Mucosa of rectum (tissue), 2 donors: Measurements from ENCODE around the gene PLXDC2.

ENCODE experiments used
- H3K27ac ChIP-seq, 2 donors: one replicate each; pipeline ENCODE4 v1.7.0; 2013; ENCODE audit warnings: inconsistent platforms in 2 of 2, low read depth in 2 of 2, low read length in 2 of 2
- H3K27me3 ChIP-seq, 2 donors: one replicate each; pipeline ENCODE4 v1.7.0; 2013; ENCODE audit warnings: low read length in 2 of 2; ENCODE audit not compliant: control insufficient read depth in 2 of 2, insufficient read depth in 2 of 2
- H3K36me3 ChIP-seq, 2 donors: one replicate each; pipeline ENCODE4 v1.7.0; 2013; ENCODE audit warnings: low read length in 2 of 2; ENCODE audit not compliant: control insufficient read depth in 2 of 2, insufficient read depth in 2 of 2
- H3K4me1 ChIP-seq, 2 donors: one replicate each; pipeline ENCODE4 v1.7.0; 2013; ENCODE audit warnings: low read length in 2 of 2, mild to moderate bottlenecking in 1 of 2; ENCODE audit not compliant: control insufficient read depth in 2 of 2, insufficient read depth in 2 of 2
- H3K4me3 ChIP-seq, 2 donors: one replicate each; pipeline ENCODE4 v1.7.0; 2013; ENCODE audit warnings: low read length in 2 of 2
- H3K9ac ChIP-seq, 2 donors: one replicate each; pipeline ENCODE4 v1.7.0; 2013; ENCODE audit warnings: low read length in 2 of 2, low read depth in 1 of 2, mild to moderate bottlenecking in 1 of 2
- H3K9me3 ChIP-seq, 2 donors: one replicate each; pipeline ENCODE4 v1.7.0; 2013; ENCODE audit warnings: low read length in 2 of 2; ENCODE audit not compliant: control insufficient read depth in 2 of 2
- donor health status: healthy.
- donor health status: Normal muscosa, but diverticular disease.

Gene PLXDC2

DNA sequence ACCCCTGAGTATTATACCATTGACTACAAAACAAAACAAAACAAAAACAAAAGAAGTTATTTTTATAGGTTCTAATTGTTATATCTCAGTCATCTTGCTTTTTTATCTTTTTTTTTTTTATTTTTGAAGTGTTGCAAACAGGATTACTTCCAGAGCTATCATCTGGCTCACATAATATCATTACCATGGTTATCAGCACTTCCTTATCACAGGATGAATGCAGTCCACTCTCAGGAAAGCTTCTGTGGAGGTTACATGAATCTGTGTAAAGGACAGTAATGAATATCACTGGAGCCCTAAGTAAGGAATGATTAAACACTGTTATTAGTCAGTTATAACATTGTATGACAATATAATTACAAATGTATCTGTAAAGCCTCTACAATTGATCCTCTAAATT is 451.5 kb downstream of the PLXDC2 start:
- Histone ChIP-seq H3K4me1 (no peaks in the 10 kb centered on the region), H3K4me3 (no peak overlapping the region), H3K27ac (no peak overlapping the region), H3K9ac (no peak overlapping the region), H3K27me3 (no peaks in the 10 kb centered on the region), H3K9me3 (no peaks in the 10 kb centered on the region), H3K36me3 (no peaks in the 10 kb centered on the region)

DNA sequence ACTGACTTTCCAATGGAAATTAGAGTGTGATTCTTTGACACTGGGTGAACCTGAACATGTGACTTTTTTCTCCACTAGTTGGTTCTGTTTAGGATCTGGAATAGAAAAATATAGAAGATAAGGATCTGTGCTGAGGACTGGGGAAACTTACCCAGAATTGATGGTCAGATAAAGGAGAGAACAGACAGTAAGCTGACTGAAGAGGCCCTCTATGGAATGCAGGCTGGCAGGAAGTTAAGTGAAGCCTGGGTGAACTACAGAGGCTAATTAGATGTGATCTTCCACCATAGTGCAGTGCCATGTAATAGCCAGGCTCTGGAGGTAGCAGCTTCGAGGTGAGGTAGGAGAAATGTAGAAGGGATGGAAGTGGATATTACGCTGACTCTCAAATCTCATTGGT is 455.3 kb downstream of the PLXDC2 start:
- no peaks in the 10 kb centered on the region for H3K27me3 ChIP-seq
- no peaks in the 10 kb centered on the region for H3K9me3 ChIP-seq
- H3K4me3 ChIP-seq = no peak overlapping the region
- H3K36me3 ChIP-seq = no peaks in the 10 kb centered on the region
- no peak overlapping the region for H3K9ac ChIP-seq
- no peak overlapping the region for H3K27ac ChIP-seq
- no peaks in the 10 kb centered on the region for H3K4me1 ChIP-seq

DNA sequence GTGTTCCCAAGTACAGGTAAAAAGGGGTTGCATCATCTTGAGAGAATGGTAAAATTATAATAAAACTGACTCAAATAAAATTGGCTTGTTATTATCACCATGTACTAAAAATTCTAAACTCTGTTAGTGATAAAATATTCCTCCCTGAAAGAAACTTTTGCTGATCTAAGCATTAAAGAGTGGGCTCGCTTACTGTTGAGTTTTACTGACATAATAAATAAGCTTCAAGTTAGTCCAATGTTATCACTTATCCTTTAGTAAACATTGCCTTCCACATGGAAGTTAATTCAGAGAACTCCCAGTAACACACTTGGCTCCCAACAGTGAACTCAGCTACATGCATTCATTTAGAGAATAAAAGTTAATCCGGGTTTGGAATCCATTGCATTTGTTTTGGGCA is 456.4 kb downstream of the PLXDC2 start:
- H3K27me3 ChIP-seq = no peaks in the 10 kb centered on the region
- H3K9me3 ChIP-seq = no peaks in the 10 kb centered on the region
- no peak overlapping the region for H3K27ac ChIP-seq
- H3K4me3 ChIP-seq = no peak overlapping the region
- H3K36me3 ChIP-seq = no peaks in the 10 kb centered on the region
- H3K9ac ChIP-seq = no peak overlapping the region
- H3K4me1 ChIP-seq = no peaks in the 10 kb centered on the region

DNA sequence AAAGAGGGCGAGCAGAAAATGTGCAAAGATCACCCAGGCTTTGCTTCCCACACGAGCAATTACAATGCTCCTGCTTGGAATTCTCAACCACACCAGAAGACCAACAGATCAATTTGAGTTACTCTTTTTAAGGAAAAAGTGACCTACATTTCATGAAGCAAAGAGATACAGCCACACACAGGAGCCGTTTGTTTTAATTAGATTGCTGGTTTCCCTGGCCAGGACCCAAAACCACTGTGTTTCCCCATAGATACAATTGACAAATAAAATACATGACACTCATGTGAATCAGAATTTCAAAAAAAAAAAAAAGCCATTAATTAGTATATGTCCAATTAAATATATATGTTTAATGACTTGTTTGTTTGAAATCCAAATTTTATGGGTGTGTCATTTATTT is 458.3 kb downstream of the PLXDC2 start:
- no peaks in the 10 kb centered on the region for H3K4me1 ChIP-seq
- H3K36me3 ChIP-seq = no peaks in the 10 kb centered on the region
- H3K27me3 ChIP-seq = no peaks in the 10 kb centered on the region
- H3K9me3 ChIP-seq = no peaks in the 10 kb centered on the region
- H3K27ac ChIP-seq = no peak overlapping the region
- no peak overlapping the region for H3K4me3 ChIP-seq
- no peak overlapping the region for H3K9ac ChIP-seq

DNA sequence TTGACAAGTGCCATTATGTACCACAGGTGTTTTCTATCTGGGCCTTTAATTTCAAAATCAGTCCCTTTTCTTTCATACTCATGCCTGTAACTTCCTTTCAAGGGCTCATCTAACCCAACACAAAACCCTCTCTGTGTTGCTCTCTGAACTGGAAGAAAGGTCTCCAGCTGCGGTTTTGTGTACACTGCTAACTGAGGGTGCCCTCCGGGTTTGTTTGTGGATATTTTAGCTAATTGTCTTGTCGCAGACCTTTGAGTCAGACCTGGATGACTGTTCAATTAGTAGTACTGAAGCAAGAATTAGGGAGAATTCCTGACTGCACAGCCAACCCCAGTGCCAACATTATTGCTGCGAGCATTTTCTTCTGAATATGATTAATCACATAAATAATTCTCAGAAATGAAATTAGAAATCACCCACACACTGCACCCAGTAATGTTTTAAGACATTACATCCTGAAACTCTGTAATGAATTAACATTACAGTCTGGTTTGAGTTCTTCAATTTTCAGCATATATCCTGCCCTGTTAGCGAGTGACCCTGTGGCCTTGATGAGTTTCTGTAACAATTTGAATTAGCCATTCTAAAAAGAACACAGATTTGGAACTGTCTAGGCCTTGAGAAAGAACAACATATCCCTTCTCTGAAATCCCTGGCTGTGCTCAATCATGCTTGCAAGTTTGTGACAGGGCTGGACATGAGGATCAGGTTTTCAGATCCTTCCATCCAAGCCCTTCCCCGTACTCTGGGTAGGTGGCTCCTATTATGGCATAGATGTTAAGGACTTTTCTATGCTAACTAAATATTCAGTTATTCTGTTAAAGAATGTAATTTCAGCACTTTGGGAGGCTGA is 460.1 kb downstream of the PLXDC2 start:
- Histone ChIP-seq H3K27ac (no peak overlapping the region), H3K4me3 (no peak overlapping the region), H3K36me3 (peaks cover 0 to 2% of the 10 kb centered on the region in 2 donors), H3K27me3 (no peaks in the 10 kb centered on the region), H3K9me3 (no peaks in the 10 kb centered on the region), H3K4me1 (no peaks in the 10 kb centered on the region), H3K9ac (no peak overlapping the region)

DNA sequence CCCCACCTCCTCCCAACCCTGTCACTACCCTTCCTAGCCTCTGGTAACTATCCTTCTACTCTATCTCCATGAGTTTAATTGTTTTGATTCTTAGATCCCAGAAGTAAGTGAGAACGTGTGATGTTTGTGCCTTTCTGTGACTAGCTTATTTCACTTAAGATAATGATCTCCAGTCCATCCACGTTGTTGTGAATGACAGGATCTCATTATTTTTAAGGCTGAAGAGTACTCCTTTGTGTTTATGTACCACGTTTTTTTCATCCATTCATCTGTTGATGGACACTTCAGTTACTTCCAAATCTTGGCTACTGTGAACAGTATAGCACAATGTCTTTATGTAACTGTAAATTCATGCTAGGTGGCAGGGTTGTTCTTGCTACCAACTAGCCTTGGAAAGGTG is 461.6 kb downstream of the PLXDC2 start:
- no peaks in the 10 kb centered on the region for H3K27me3 ChIP-seq
- no peaks in the 10 kb centered on the region for H3K9me3 ChIP-seq
- no peak overlapping the region for H3K9ac ChIP-seq
- H3K27ac ChIP-seq = no peak overlapping the region
- peaks cover 0 to 2% of the 10 kb centered on the region in 2 donors for H3K36me3 ChIP-seq
- no peaks in the 10 kb centered on the region for H3K4me1 ChIP-seq
- no peak overlapping the region for H3K4me3 ChIP-seq

DNA sequence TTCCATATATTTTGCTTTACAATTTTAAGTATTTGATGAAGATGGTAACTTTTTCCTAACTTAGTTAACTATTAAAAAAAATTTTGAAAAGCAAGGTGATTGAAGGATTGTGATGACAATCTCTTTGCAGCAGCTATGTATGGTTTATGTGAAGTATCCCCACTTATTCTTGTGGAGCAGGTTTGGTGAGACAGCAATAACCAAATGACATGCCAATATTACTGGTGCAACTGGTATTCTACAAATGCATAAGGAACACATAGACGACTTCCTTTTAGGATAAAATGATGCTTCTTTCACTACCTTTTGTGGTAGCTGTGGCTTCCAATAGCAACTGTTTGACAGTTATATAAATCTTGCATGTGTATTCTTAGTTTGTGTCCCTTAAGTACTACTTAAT is 465.3 kb downstream of the PLXDC2 start:
- no peaks in the 10 kb centered on the region for H3K27me3 ChIP-seq
- no peaks in the 10 kb centered on the region for H3K9me3 ChIP-seq
- peaks cover 0 to 2% of the 10 kb centered on the region in 2 donors for H3K36me3 ChIP-seq

DNA sequence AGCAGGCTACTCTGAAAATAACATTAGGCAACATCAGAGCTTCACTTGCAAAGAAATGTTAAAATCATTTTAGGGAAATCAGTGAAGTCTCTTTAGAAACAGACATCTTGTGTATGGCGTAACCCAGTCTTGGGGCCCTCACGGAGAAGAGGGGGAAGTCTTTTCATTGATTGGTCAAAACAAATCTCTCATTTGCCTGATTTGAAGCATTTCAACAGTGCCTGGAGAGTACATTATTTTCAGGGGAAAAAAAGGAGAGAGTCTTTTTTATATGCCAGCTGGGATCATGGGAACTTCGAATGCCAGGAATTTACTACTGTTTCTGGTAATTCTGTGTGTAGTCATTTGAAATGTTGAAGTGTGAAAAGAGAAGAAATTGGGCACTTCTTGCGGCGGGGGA is 471.4 kb downstream of the PLXDC2 start:
- no peaks in the 10 kb centered on the region for H3K27me3 ChIP-seq
- no peak overlapping the region for H3K9ac ChIP-seq
- no peaks in the 10 kb centered on the region for H3K4me1 ChIP-seq
- no peak overlapping the region for H3K4me3 ChIP-seq
- no peak overlapping the region for H3K27ac ChIP-seq
- H3K9me3 ChIP-seq = no peaks in the 10 kb centered on the region
- H3K36me3 ChIP-seq = no peaks in the 10 kb centered on the region

More for the DNA sequence above, 465.3 kb downstream of the PLXDC2 start:
- Histone ChIP-seq H3K9ac (no peak overlapping the region), H3K4me1 (no peaks in the 10 kb centered on the region), H3K4me3 (no peak overlapping the region), H3K27ac (no peak overlapping the region)

DNA sequence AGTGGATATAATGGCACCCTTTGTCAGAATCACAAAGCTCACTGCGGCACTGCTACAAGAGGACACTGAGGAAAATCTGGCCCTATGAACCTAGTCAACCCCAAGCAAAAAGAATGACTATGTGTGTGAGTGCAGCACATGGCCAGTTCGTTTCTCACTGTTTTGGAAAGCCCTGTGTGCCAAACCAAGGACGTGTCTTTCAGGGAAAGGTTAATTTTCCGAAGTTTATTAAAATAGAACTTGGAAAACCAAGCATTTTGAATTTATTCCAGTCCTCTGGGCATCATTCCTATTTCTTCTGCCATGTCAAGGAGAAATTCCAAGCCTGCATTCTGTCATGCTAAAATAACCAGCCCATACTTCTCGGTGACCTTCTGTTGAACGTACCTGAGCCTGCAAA is 471.8 kb downstream of the PLXDC2 start:
- H3K4me3 ChIP-seq = no peak overlapping the region
- no peak overlapping the region for H3K27ac ChIP-seq
- H3K27me3 ChIP-seq = no peaks in the 10 kb centered on the region
- no peaks in the 10 kb centered on the region for H3K4me1 ChIP-seq
- no peak overlapping the region for H3K9ac ChIP-seq
- no peaks in the 10 kb centered on the region for H3K36me3 ChIP-seq
- no peaks in the 10 kb centered on the region for H3K9me3 ChIP-seq

DNA sequence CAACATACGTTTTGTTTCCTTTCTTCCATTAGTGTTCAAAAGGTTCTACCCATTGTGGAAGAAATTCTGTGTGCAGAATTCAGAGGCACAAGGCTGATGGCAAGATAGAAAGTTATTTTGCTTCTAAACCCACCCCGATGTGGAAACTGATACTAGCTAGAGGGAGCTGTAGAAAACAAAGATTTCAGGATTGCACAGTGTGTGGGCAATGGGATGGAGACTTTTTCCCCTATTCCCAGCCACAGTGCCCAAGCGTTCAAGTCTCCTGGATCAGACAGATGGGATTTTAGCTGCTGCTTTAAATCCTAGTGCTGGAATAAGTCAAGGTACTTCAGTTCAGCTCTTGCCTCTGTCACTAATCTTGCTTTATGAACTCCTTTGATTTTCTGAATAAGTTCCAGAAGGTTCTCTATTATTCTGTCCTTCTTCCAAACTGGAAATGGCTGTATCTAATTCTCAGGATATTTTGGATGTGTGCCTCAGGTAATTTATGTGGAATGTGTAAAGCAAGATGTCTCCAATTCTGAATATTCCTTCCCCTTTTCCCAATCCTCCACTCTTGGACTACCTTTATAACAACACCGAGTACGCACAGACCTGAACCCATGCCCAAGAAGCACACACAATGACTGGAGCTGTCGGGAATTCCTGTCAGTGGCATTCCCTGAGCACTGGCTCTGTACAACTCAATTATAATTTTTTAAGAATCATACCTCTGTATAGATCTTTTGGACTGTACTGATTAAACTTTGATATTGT is 473.0 kb downstream of the PLXDC2 start:
- Histone ChIP-seq H3K27me3 (no peaks in the 10 kb centered on the region), H3K4me1 (no peaks in the 10 kb centered on the region), H3K9me3 (no peaks in the 10 kb centered on the region), H3K9ac (no peak overlapping the region), H3K27ac (no peak overlapping the region), H3K36me3 (no peaks in the 10 kb centered on the region), H3K4me3 (no peak overlapping the region)
